ENCODE results near the gene SCMH1. TPM values are rescaled to one million over a fixed set of nuclear protein-coding genes. Genes with fewer than 3 reads are reported as not detected.

The SCMH1 gene
- total RNA-seq, 1 donor from 2014 or later: 36.7 TPM

DNA sequence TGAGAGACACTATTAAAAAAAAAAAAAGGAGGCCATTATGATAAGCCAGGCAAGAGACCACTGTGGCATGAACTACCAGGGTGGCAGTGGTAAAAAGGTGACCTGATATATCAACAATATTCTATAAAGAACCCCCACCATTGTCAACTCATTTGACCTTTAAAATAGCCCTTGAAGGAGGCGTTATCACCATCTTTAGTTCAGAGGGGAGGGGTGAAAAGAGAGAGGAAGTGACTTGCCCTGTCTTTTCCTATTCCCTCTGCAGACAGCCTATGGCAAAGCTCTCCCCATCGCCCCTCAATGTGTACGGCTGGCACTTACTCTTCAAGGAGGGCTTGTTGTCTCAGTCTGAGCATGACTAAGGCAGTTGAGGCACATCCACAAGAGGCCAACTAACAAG lies 208.8 kb downstream of the SCMH1 start:
- H3K36me3 Mint-ChIP-seq: peaks cover 30% of the 10 kb centered on the region
- no peak for DNase-seq (ENCODE audit: extremely low spot score, unreplicated experiment)
- no peaks in the 10 kb centered on the region for H3K9me3 Mint-ChIP-seq
- TF ChIP-seq, protein P1, sequence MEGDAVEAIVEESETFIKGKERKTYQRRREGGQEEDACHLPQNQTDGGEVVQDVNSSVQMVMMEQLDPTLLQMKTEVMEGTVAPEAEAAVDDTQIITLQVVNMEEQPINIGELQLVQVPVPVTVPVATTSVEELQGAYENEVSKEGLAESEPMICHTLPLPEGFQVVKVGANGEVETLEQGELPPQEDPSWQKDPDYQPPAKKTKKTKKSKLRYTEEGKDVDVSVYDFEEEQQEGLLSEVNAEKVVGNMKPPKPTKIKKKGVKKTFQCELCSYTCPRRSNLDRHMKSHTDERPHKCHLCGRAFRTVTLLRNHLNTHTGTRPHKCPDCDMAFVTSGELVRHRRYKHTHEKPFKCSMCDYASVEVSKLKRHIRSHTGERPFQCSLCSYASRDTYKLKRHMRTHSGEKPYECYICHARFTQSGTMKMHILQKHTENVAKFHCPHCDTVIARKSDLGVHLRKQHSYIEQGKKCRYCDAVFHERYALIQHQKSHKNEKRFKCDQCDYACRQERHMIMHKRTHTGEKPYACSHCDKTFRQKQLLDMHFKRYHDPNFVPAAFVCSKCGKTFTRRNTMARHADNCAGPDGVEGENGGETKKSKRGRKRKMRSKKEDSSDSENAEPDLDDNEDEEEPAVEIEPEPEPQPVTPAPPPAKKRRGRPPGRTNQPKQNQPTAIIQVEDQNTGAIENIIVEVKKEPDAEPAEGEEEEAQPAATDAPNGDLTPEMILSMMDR (conservative IDR thresholded peaks at IDR 0.05): no peak
- H3K4me3 Mint-ChIP-seq: no peak overlapping the region
- H3K27ac Mint-ChIP-seq: no peak overlapping the region
- no peaks in the 10 kb centered on the region for H3K27me3 Mint-ChIP-seq
- no peaks in the 10 kb centered on the region for H3K4me1 Mint-ChIP-seq (ENCODE audit: unreplicated experiment)

DNA sequence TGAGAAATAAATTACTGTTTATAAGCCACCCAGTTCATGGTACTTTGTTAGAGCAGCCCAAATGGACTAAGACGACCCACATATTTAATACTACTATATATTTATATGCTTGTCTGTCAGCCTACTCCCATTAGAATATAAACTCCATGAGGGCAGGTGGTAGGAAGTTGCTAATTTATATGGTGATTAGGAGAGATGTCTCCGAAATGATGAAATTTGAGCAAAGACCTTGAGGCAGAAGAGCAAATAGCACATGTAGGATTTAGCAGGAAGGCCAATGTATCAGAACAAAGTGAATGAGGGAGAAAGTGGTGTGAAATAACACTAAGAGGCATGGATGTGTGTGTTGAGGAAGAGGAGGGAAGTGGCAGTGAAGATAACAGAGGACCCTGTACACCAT lies 210.0 kb downstream of the SCMH1 start:
- DNase-seq (ENCODE audit: extremely low spot score, unreplicated experiment): no peak
- H3K9me3 Mint-ChIP-seq: no peaks in the 10 kb centered on the region
- H3K4me3 Mint-ChIP-seq: no peak overlapping the region
- no peaks in the 10 kb centered on the region for H3K4me1 Mint-ChIP-seq (ENCODE audit: unreplicated experiment)
- TF ChIP-seq, protein P1 (conservative IDR thresholded peaks at IDR 0.05): no peak
- H3K27ac Mint-ChIP-seq: no peak overlapping the region
- peaks cover 31% of the 10 kb centered on the region for H3K36me3 Mint-ChIP-seq
- no peaks in the 10 kb centered on the region for H3K27me3 Mint-ChIP-seq

DNA sequence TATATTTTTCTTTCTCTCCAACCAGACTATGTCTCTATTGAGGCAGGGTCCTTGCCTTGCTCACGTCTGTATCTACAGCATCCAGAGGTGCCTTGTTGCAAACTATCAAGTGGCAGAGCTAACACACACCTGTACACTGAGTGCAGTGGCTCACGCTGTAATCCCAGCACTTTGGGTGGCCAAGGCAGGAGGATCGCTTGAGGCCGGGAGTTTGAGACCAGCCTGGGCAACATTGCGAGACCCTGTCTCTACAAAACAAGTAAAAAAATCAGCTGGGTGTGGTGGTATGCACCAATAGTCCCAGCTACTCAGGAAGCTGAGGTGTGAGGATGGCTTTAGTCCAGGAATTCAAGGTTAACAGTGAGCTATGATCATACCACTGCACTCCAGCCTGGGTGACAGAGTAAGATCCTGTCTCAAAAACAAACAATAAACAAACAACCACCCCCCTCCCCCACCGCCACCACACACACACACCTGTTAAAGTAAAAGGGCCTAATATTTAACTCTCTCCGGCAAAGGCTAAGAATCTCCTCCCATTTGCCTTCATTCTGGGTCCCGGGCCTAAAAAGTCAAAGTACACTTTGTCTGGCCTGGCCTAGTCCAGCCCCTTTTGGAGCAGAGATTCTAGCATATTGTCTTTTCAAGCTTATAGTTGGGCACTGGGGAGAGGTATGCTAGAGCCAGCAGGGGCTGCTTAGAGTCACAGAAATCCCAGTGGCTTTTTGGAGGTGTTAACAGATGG lies 211.1 kb downstream of the SCMH1 start:
- Mint-ChIP-seq H3K4me3 (no peak overlapping the region), H3K27ac (no peak overlapping the region)

DNA sequence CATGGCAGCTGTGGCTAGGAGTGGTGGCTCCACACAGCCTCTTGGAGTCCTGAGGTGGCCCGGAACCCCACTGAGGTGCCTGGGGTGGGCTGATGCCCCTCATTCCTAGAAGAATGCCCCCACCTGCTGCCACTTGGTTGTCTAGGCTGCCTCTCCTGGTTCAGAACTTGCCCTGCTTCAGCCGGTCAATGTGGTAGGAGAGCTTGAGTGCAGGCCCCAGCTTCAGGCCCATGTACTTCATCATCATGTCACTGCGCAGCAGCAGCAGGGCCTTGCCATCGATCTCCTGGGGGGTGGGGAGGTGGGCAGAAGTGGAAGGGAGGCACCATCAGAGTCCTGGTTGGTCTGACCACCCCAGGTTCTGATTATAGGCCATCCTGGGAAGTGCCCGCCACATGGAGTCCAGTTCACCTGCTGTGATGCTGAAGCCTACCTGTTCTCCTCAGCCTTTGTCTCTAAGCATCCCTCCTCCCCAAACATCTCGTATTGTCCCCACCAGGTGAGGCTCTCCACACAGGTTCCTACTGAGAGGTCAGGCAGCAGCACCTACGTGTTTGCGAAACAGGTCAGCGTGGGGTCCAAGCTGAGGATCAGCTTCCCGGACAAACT lies 214.0 kb downstream of the SCMH1 start:
- no peak for DNase-seq (ENCODE audit: extremely low spot score, unreplicated experiment)
- H3K4me3 Mint-ChIP-seq: no peak overlapping the region
- TF ChIP-seq, protein P1 (conservative IDR thresholded peaks at IDR 0.05): no peak
- H3K27me3 Mint-ChIP-seq: no peaks in the 10 kb centered on the region
- no peak overlapping the region for H3K27ac Mint-ChIP-seq
- H3K9me3 Mint-ChIP-seq: no peaks in the 10 kb centered on the region
- peaks cover 11% of the 10 kb centered on the region for H3K4me1 Mint-ChIP-seq (ENCODE audit: unreplicated experiment)
- peaks cover 27% of the 10 kb centered on the region for H3K36me3 Mint-ChIP-seq

More for the DNA sequence above, 211.1 kb downstream of the SCMH1 start:
- H3K4me1 Mint-ChIP-seq (ENCODE audit: unreplicated experiment): no peaks in the 10 kb centered on the region
- DNase-seq (ENCODE audit: extremely low spot score, unreplicated experiment): no peak
- no peaks in the 10 kb centered on the region for H3K27me3 Mint-ChIP-seq
- TF ChIP-seq, protein P1 (conservative IDR thresholded peaks at IDR 0.05): no peak
- H3K9me3 Mint-ChIP-seq: no peaks in the 10 kb centered on the region
- H3K36me3 Mint-ChIP-seq: peaks cover 34% of the 10 kb centered on the region

DNA sequence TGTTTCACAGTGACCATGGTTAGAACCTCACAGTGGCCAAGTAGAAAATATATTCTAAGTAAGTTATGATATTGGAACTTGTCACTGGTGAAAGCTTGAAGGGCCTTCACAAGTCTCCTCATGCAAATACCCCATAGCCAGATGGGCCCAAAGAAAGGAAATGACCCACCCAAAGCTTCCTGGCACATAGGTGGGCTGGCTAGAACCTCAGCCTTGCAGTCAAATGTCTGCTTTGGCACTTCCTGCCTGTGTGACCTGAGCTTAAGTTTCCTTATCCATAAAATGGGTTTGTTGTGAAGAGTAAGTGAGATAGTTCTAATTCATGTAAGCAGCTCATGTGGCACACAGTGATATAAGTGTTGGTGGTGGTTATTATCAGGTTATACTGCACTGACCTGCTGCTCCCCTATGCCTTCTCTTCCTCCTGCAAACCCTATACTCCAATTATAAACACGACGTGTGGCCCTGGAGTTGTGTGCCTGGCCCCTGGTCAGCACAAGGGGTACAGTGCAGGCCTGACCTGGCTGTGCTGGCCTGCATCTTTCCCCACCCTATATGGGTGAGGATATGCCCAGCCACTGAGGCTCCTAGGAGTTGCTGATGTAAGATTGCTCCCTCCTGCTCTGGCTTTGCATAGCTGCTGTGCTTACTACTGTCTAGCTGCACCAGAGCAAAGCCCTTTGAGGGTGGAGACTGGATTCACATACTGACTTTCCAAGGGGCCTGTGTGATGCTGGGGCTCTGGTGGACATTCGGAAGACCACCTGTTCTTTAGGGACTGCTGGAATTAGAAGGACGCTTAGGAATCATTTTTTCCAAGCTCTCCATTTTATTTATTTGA lies 215.9 kb downstream of the SCMH1 start:
- no peak overlapping the region for H3K27ac Mint-ChIP-seq
- no peaks in the 10 kb centered on the region for H3K27me3 Mint-ChIP-seq
- H3K9me3 Mint-ChIP-seq: no peaks in the 10 kb centered on the region
- no peak for DNase-seq (ENCODE audit: extremely low spot score, unreplicated experiment)
- TF ChIP-seq, protein P1 (conservative IDR thresholded peaks at IDR 0.05): no peak
- peaks cover 19% of the 10 kb centered on the region for H3K36me3 Mint-ChIP-seq
- H3K4me1 Mint-ChIP-seq (ENCODE audit: unreplicated experiment): peaks cover 19% of the 10 kb centered on the region
- no peak overlapping the region for H3K4me3 Mint-ChIP-seq

All from type B pancreatic cell (in vitro differentiated cells).